MCF 10A (cell line): ENCODE measurements around the gene RNF115. TPM values are rescaled to one million over a fixed set of nuclear protein-coding genes. Genes with fewer than 3 reads are reported as not detected.

Experiments
- BruUV-seq: library from RNA; stranded (reverse); fragments of 400-500 nt; replicated peaks from 2 replicates; lab custom pipeline; 2021; lab: Mats Ljungman, UMichigan
- CTCF ChIA-PET: fragments of 300-600 bp; sonication (Branson Sonifier 250); formaldehyde crosslinking; extraction: SDS; loops from one replicate; lab custom pipeline; 2021; ENCODE audit warnings: antibody characterized with exemption, inconsistent platforms; lab: Yijun Ruan, JAX
- POLR2A ChIA-PET: fragments of 300-600, 350-650 bp; sonication (Branson Sonifier 250); formaldehyde crosslinking; extraction: SDS; loops from one replicate; lab custom pipeline; 2020; ENCODE audit warnings: antibody characterized with exemption, inconsistent platforms; lab: Yijun Ruan, JAX
- DNase-seq: peaks from one replicate; pipeline ENCODE4 v3.0.0-alpha.2; 2018; ENCODE audit not compliant: unreplicated experiment
- H3K27ac Mint-ChIP-seq: one replicate; pipeline ENCODE4 v1.8.0; 2022; ENCODE audit warnings: mild to moderate bottlenecking, low read depth, mixed read lengths; ENCODE audit not compliant: unreplicated experiment
- H3K27me3 Mint-ChIP-seq: one replicate; pipeline ENCODE4 v1.8.0; 2022; ENCODE audit warnings: mixed read lengths; ENCODE audit not compliant: insufficient read depth, unreplicated experiment
- H3K36me3 Mint-ChIP-seq: one replicate; pipeline ENCODE4 v1.8.0; 2022; ENCODE audit warnings: mild to moderate bottlenecking, moderate library complexity, mixed read lengths; ENCODE audit not compliant: insufficient read depth, unreplicated experiment
- H3K4me1 Mint-ChIP-seq: one replicate; pipeline ENCODE4 v1.8.0; 2022; ENCODE audit warnings: mixed read lengths; ENCODE audit not compliant: insufficient read depth, unreplicated experiment
- H3K4me3 Mint-ChIP-seq: one replicate; pipeline ENCODE4 v1.8.0; 2022; ENCODE audit warnings: mild to moderate bottlenecking, moderate library complexity, mixed read lengths; ENCODE audit not compliant: unreplicated experiment
- H3K9me3 Mint-ChIP-seq: one replicate; pipeline ENCODE4 v1.8.0; 2022; ENCODE audit warnings: mixed read lengths; ENCODE audit not compliant: unreplicated experiment
- intact Hi-C: fragments of 100-400 bp; cut with micrococcal nuclease; formaldehyde crosslinking; loops from 2 replicates; pipeline ENCODE4 v1.14.1; 2022
- total RNA-seq: library from RNA; stranded (reverse); gene quantifications from 2 replicates; pipeline ENCODE4 v1.2.3, GENCODE V29; 2022
- TF ChIP-seq, protein P1 (sequence below): fragments of 200-600 bp; IDR thresholded peaks from one replicate; pipeline ENCODE4 v1.8.0; 2022; ENCODE audit warnings: antibody characterized with exemption, mild to moderate bottlenecking; ENCODE audit not compliant: unreplicated experiment

Gene RNF115
- total RNA-seq, 1 experiment from 2014 or later = 19.5 TPM

DNA sequence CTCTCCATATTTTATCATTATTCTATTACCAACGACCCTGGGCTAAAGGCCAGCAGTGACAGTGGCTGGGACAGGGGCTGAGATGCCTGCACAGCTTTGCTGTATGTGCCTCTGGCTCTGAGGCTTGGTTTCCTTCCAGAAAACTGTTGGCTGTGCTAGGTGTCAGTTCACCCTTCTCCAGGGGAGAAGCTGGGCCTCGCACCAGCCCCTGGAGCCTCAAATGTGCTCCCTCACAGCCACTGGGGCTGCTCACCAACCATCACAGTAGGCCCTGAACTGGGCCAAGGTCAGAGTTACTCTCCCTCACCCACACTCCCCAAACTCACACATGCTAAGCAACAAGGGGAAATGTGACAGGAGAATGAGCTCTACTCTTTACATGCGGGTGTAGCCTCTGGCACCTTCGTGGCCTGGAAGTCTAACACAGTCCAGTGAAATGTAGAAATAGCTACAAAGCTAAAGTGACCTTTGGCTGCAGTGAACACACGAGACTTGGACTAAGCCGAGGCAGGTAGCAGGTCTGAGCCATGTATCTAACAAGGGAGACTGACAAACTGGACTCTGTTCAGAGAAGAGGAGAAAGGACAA, 109.3 kb downstream of the RNF115 start:
- Mint-ChIP-seq H3K4me3 (no peak overlapping the region), H3K27me3 (no peaks in the 10 kb centered on the region), H3K27ac (no peak overlapping the region), H3K36me3 (no peaks in the 10 kb centered on the region), H3K9me3 (peaks cover 7% of the 10 kb centered on the region), H3K4me1 (peaks cover 9% of the 10 kb centered on the region)
- CTCF ChIA-PET = interaction anchor here (0.9 to 1.1 kb wide), 2 partner anchors 10 to 23 kb away, joined by 3 read pairs; no protein-coding TSS in a partner anchor
- POLR2A ChIA-PET = no interaction called here
- no TSS peak for BruUV-seq
- intact Hi-C loops = no loop called here
- no peak for DNase-seq
- TF ChIP-seq, protein P1, sequence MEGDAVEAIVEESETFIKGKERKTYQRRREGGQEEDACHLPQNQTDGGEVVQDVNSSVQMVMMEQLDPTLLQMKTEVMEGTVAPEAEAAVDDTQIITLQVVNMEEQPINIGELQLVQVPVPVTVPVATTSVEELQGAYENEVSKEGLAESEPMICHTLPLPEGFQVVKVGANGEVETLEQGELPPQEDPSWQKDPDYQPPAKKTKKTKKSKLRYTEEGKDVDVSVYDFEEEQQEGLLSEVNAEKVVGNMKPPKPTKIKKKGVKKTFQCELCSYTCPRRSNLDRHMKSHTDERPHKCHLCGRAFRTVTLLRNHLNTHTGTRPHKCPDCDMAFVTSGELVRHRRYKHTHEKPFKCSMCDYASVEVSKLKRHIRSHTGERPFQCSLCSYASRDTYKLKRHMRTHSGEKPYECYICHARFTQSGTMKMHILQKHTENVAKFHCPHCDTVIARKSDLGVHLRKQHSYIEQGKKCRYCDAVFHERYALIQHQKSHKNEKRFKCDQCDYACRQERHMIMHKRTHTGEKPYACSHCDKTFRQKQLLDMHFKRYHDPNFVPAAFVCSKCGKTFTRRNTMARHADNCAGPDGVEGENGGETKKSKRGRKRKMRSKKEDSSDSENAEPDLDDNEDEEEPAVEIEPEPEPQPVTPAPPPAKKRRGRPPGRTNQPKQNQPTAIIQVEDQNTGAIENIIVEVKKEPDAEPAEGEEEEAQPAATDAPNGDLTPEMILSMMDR = no peak

DNA sequence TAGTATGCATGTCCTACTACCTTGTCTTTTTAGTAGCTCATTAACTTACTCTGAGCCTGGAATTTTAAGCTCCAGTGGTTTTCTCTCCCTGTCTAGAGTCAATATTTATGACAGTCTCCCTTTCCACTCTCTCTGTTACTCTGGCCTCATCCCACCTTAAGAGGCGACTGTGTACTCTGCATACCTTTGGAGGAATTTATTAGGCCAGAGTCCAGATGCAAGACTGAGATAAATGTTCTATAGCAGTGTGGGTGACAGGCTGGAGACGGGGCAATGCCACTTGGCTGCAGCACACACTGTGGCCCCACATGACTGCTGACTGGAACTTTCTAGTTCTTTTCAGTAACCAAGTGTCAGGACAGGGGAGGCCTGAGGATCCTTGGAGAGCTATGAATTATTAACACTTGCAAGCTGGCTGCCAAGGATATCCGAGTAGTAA, 112.7 kb downstream of the RNF115 start:
- intact Hi-C loops = no loop called here
- ChIA-PET POLR2A (no interaction called here), CTCF (interaction anchor here (0.6 to 2.1 kb wide), 3 partner anchors 9 to 19 kb away, joined by 5 to 12 read pairs (median 7); no protein-coding TSS in a partner anchor)

DNA sequence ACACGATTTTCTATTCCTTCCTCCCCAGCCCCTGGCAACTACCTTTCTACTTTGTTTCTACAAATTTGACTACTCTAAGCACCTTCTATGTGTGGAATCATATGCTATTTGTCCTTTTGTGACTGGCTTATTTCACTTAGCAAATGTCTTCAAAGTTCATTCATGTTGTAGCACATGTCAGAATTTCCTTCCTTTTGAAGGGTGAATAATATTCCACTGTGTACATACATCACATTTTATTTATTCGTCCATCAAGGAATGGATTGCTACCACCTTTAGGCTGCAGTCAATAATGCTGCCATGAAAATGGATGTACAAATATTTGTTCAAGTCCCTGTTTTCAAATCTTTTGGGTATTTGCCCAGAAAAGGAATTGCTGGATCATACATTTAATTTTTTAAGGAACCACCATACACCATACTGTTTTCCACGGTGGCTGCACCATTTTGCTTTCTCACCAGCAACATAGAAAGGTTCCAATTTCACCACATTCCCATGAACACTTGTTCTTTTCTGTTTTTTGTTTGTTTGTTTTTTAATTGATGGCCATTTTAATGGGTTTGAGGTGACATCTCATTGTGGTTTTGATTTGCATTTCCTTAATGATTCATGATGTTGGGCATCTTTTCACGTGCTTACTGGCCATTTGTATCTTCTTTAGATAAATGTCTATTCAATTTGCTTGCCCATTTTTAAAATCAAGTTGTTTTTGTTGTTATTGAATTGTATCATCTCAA, 113.4 kb downstream of the RNF115 start:
- ChIA-PET POLR2A (no interaction called here), CTCF (interaction anchor here (0.6 to 4.4 kb wide), 5 partner anchors 10 to 33 kb away, joined by 3 to 63 read pairs (median 7); no protein-coding TSS in a partner anchor)
- Mint-ChIP-seq H3K27me3 (no peaks in the 10 kb centered on the region), H3K27ac (no peak overlapping the region), H3K4me1 (peaks cover 30% of the 10 kb centered on the region), H3K36me3 (no peaks in the 10 kb centered on the region), H3K9me3 (peaks cover 7% of the 10 kb centered on the region), H3K4me3 (no peak overlapping the region)
- intact Hi-C loops = no loop called here
- BruUV-seq = no TSS peak
- no peak for DNase-seq
- TF ChIP-seq, protein P1 = no peak

More for the DNA sequence above, 112.7 kb downstream of the RNF115 start:
- no peak overlapping the region for H3K4me3 Mint-ChIP-seq
- TF ChIP-seq, protein P1 = no peak
- no peak overlapping the region for H3K27ac Mint-ChIP-seq
- H3K4me1 Mint-ChIP-seq = peaks cover 22% of the 10 kb centered on the region
- no peaks in the 10 kb centered on the region for H3K27me3 Mint-ChIP-seq
- DNase-seq = no peak
- BruUV-seq = no TSS peak
- H3K36me3 Mint-ChIP-seq = no peaks in the 10 kb centered on the region
- peaks cover 7% of the 10 kb centered on the region for H3K9me3 Mint-ChIP-seq

DNA sequence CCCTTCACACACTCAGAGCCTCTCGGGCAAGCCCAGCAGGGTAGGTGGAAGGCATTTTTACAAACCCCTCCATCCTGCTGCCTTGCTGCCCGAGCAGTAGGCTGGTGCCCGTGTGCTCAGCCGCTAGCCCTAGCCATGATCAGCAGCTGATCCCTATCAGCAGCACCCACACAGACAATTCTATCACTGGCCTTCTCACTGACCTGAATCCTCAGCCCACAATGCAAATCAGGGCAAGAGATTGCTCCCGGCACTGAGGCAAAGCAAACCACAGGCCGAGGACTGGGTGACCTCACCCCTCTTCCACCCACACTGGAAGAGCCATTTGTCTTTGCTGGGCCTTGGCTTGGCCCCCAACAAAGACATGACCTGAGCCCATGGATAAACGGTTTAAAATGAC, 115.8 kb downstream of the RNF115 start:
- no peak overlapping the region for H3K4me3 Mint-ChIP-seq
- H3K36me3 Mint-ChIP-seq = no peaks in the 10 kb centered on the region
- POLR2A ChIA-PET = interaction anchor here (0.6 kb wide), 1 partner anchor 286 kb away, joined by 3 read pairs; no protein-coding TSS in a partner anchor
- H3K27me3 Mint-ChIP-seq = no peaks in the 10 kb centered on the region
- intact Hi-C loops = no loop called here
- H3K9me3 Mint-ChIP-seq = peaks cover 7% of the 10 kb centered on the region
- H3K27ac Mint-ChIP-seq = peak overlapping the region; percentile 3
- CTCF ChIA-PET = interaction anchor here (0.7 to 4.4 kb wide), 2 partner anchors 11 to 13 kb away, joined by 3 to 63 read pairs; partner anchors contain the start of gene CD160
- peaks cover 32% of the 10 kb centered on the region for H3K4me1 Mint-ChIP-seq
- DNase-seq = no peak
- TF ChIP-seq, protein P1 = no peak
- BruUV-seq = no TSS peak
